HuH-7.5 (cell line): ENCODE data around the gene RBM20.

ENCODE experiments used
- DNase-seq: peaks from one replicate; pipeline ENCODE4 v3.0.0; 2011; ENCODE audit warnings: low spot score

RBM20 gene

GRCh38 chr10:110788620-110789385, 144.7 kb downstream of the RBM20 start:
- DNase-seq = no peak

GRCh38 chr10:110789604-110790433, 145.7 kb downstream of the RBM20 start:
- no peak for DNase-seq

- no peak for DNase-seq
These were observed 146.9 kb downstream of the RBM20 start for GRCh38 chr10:110790913-110791506.

DNA sequence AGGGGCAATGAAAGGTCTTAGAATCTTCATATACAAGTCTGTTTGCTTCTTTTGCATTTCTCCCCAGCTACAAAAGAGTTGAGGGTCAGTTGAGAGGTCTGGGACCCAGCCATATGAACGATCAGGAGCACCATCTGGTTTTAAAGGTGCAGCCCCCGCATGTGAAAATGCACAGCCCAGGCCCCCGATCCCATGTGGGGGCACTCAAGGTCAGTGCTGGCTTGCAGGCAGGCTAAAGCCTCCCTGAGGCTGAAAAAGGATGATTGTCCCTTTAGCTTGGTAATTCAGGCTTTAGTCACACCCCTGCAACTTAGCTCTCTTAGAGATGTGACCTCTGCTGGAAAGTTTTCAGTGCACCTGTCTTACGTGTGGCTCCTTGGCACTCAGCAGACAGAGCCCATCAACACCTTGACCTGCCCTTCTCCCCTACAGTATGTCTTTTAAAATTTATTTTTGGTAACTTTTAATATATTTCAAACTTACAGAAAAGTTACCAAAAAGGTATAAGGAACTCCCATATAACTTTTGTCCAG, 147.5 kb downstream of the RBM20 start:
- no peak for DNase-seq

DNA sequence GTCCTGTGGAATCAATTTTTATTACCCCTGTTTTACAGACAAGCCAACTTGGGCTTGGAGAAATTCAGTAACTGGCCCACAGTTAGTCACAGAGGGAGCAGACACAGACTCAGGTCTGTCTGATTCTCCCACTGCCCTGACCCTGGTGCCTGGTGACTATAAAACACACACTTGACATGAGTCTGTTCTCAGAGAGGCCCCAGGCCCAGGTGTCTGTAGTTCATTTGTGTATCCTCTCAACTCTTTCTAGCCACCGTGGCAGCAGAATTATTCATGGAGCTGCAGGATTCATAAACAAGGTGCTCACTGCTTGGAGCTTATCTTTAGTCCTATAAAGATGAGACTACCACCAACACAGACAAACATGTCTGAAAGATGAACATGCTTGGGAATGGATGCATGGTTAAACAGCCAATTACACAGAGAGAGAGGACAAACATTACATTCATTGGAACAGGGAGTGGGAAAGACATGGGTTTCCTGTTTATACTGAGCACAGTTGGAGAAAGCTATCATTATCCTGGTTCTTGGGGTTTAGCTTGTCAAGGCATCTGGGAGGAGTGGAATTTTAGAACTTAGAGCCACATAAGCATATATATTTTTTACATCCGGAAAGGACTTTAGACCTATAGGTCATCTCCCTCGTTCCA, 148.5 kb downstream of the RBM20 start:
- DNase-seq = no peak

DNA sequence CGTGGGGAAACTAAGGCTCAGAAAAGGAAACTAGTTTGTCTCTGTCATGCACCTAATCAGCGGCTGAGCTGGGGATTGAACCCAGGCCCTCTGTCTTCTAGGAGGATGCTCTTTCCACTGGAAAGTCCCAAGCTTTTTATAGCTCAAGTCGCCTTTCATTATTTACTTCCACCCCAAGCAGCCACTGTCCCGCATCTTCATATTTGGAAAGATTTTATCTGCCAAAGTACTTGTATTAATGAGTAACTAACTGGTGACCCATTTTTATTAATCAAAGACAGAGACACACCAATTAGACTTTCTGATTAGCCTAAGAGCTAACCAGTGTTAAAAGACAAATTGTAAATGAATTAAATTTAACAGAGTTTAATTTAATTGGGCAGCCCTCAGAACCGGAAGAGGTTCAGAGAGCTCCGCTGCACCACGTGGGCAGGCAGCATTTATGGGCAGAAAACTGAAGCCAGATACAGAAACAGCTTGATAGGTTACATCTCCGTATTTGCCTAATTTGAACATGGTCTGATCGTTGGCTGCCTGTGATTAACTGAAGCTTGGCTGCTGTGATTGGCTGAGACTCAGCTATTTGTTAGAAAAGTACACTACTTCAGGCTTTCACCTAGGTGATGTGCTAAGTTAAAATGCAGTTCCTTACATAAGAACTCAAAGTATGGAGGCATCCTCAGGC, 149.1 kb downstream of the RBM20 start:
- DNase-seq = no peak

DNA sequence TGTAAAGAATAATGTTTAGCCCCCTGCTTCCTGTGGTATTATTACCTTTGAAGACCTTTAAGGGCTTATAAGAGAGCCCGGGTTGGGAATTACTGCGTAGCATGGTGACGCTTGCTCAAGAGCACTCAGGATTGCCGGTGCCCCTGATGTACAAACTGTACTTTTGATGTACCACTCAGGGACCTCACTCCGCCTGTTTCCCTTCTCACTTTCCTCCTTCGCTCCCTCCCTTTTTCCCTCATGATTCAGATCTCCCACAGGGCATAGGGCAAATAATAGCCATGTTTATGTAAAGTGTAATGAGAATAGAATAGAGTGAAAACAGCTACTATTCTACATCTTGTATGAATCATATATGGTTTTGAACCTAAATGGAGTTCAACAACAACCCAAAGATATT, 149.8 kb downstream of the RBM20 start:
- DNase-seq = no peak

DNA sequence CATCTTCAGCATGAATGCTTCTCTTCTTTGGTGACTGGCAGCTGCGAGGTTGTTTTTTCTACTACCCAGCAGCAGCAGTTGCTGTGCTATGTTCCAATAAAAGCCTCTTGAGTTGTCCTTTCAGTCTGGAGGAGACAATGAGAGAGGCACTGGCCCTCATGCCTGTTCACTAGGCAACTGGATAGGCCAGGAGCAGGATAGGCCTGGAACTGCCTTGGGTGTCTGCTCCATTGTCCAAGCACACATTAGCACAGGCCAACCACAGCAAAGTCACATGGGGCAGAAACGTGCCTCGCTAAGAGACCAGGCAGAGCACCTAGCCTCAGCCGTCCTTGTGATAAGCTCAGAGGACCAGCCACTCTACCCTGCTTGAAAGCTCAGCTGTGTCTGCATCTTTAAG, 150.7 kb downstream of the RBM20 start:
- no peak for DNase-seq

- no peak for DNase-seq
These were observed 153.3 kb downstream of the RBM20 start for GRCh38 chr10:110797416-110797815.

DNA sequence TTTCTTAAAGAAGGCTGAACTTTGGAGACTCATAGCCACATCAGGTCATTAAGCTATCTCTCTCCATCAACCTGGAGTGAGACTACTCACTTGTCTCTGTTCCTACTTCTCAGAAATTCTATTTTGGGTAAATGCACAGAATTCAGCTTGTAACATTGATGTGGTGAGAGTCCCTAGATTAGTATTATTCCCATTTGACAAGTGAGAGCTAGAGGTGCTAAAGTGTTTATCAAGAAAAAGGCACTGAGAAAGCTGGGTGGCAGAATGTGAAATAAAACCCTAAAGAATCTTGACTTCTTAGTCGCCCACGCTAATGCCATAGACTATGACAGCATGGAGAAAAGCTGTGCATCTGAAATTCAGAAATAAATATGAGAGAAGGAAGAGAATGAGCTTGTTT, 154.2 kb downstream of the RBM20 start:
- DNase-seq = no peak

GRCh38 chr10:110802090-110802489, 158.0 kb downstream of the RBM20 start:
- no peak for DNase-seq

DNA sequence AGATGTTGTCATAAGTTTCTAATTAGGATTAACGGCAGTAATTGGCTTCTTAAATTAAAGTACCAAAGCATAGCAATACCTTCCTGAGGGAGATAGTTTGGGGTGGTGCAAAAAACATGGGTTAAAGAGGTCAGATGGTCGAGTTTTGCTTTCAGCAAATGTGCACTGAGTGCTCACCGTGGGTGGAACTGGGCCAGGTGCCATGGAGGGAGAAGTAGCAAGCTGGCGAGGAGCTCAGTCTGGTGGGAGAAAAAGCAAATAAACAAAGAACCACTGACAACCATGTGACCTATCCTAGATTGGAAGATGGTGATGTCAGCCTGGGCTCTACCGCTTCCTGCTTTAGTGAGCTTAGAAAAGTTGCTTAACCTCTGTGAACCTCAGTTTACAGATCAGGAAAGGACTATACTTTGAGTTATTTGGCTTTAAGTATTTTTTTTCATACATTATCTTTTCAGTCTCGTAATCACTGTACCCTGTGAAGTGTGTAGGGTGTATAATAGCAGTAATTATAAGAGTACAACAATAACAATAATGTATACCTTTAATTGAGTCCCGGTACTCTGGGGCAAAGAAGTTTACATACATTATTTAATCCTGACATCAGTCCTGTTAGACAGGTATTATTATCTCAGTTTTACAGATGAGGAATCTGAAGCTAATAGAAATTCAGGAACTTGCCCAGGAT, 158.6 kb downstream of the RBM20 start:
- DNase-seq = no peak

GRCh38 chr10:110803239-110803749, 159.2 kb downstream of the RBM20 start:
- no peak for DNase-seq

DNA sequence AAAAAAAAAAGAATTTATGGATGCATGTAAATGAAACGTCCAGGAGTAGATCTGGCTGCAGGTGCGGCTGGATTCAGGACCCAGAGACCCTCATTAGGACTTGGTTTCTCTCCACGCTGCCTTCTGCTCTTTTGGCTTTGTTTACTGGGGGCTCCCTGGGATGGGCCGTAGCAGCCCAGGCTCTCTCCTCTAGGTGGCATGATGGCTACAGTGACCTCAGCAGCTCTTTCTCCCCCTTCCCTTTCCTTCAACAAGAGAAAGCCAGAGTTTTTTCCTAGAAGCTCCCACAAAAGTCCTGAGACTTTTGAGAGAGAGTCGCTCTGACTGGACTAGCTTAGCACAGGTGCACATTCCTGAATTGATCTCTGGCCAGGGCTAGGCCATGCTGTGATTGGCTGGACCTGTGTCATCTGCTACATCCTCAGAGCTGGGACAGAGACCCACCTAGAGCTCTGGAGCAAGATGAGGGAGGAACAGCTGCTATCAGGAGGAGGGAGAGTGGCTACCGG, 159.7 kb downstream of the RBM20 start:
- peak; percentile 60 for DNase-seq

DNA sequence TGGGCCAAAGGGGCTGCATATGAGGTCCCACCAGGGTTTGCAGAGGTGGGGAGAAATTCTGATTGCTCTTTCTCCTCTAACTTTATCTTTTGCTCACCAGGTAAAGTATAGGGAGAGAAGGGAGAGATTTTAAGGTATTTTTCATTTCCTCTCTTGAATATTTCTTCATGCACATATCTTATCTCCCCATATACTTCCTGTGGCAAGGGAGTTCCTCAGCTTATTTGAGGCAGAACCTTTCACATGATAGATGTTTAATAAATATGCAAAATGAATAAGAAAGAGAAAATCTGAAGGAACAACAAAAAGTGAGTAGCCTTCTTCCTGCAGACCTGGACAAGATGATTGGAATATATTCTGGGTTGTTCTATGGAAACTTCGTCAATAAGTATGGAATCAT, 160.2 kb downstream of the RBM20 start:
- DNase-seq = no peak

GRCh38 chr10:110805292-110805691, 161.2 kb downstream of the RBM20 start:
- no peak for DNase-seq

DNA sequence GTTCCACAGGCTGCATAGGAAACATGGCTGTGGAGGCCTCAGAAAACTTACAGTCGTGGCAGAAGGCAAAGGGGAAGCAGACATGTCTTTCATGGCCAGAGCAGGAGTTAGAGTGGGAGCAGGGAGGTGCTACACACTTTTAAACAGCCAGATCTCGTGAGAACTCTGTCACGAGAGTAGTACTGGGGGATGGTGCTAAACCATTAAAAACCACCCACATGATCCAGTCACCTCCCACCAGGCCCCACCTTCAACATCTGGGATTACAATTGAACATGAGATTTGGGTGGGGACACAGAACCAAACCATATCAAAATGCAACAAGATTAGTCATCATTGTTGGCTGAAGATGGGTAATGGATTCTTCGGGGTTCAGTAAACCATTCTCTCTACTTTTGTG, 162.2 kb downstream of the RBM20 start:
- no peak for DNase-seq

DNA sequence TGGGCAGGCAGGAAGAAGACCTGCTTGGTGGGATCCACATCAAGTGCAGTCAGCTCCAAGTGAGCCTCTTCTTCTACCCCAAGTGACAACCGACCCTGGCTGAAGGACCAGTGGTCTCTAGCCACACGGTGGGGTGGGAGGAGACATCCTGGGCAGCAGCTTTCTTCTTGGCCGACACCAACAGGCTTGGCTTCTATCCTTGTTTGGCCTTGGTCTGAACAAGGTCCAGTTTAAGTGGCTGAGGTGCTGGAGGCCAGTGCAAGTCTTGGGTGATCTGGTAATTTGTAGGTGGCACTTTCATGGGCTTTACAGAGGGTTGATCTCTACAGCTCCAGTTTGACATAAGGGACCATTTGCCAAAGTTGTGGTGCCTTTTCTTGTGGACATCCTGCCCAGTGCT, 164.0 kb downstream of the RBM20 start:
- no peak for DNase-seq

GRCh38 chr10:110808615-110809014, 164.5 kb downstream of the RBM20 start:
- no peak for DNase-seq

GRCh38 chr10:110810625-110811024, 166.5 kb downstream of the RBM20 start:
- DNase-seq = no peak
